Activated CD8-positive, alpha-beta T cell treated with anti-CD3 and anti-CD28 coated beads, Interleukin-2, amount 10 ng/mL, durations not matched to agents 7 days and 5 days (primary cell): ENCODE results near the gene NPNT. TPM values are rescaled to one million over a fixed set of nuclear protein-coding genes. Genes with fewer than 3 reads are reported as not detected.

Experiments
- ATAC-seq: fragments of 150-1000 bp; cut with Tn5 transposase; one replicate; pipeline ENCODE4 v1.10.0; 2021; ENCODE audit warnings: moderate library complexity
- CTCF ChIA-PET: fragments of 350-600 bp; sonication (Branson Sonifier 250); formaldehyde crosslinking; loops from one replicate; lab custom pipeline; 2021; ENCODE audit warnings: antibody characterized with exemption; lab: Charles Lee
- POLR2A ChIA-PET: fragments of 350-600 bp; sonication (Branson Sonifier 250); formaldehyde crosslinking; loops from one replicate; lab custom pipeline; 2021; ENCODE audit warnings: antibody characterized with exemption; lab: Charles Lee
- DNase-seq: peaks from one replicate; pipeline ENCODE4 v3.0.0-alpha.2; 2020
- H3K27ac Mint-ChIP-seq: one replicate; pipeline ENCODE4 v1.8.0; 2021; ENCODE audit warnings: mild to moderate bottlenecking, mixed read lengths
- H3K27me3 Mint-ChIP-seq: one replicate; pipeline ENCODE4 v1.8.0; 2021; ENCODE audit warnings: low read depth, mixed read lengths
- H3K36me3 Mint-ChIP-seq: one replicate; pipeline ENCODE4 v1.8.0; 2021; ENCODE audit warnings: low read depth, mixed read lengths
- H3K4me1 Mint-ChIP-seq: one replicate; pipeline ENCODE4 v1.8.0; 2021; ENCODE audit warnings: low read depth, mixed read lengths
- H3K4me3 Mint-ChIP-seq: one replicate; pipeline ENCODE4 v1.8.0; 2021; ENCODE audit warnings: mild to moderate bottlenecking, mixed read lengths
- H3K9me3 Mint-ChIP-seq: one replicate; pipeline ENCODE4 v1.8.0; 2022; ENCODE audit warnings: mixed read lengths; ENCODE audit not compliant: insufficient read depth
- total RNA-seq, 2 experiments: library from RNA; stranded (reverse); gene quantifications; one replicate each; pipeline ENCODE4 v1.2.3, GENCODE V29; 2021

Gene NPNT
- total RNA-seq, 2 experiments from 2014 or later: not detected

DNA sequence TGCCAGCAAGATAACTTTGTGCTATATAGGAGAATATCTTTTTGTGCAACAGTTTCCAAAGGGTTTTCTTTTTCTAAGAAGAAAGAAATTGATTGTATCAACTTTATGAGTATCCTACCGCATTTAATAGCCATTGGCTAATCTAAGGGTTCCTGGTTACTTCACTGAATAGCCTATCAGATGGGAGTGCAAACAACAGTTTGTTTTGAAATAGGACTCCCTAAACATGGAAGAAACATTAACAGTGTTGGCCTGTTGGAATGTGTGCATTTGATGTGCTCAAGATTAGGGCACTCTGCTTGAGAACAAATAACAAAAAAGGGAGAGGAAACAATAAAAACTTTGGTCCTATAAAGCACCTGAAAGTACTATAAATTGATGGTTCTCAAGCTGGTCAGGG, 29.1 kb downstream of the NPNT start:
- no peaks in the 10 kb centered on the region for H3K36me3 Mint-ChIP-seq
- no peaks in the 10 kb centered on the region for H3K4me1 Mint-ChIP-seq
- ChIA-PET POLR2A (no interaction called here), CTCF (no interaction called here)
- peaks cover 9% of the 10 kb centered on the region for H3K27me3 Mint-ChIP-seq
- no peak for ATAC-seq
- H3K27ac Mint-ChIP-seq: no peak overlapping the region
- no peak overlapping the region for H3K4me3 Mint-ChIP-seq
- H3K9me3 Mint-ChIP-seq: no peaks in the 10 kb centered on the region
- no peak for DNase-seq

GRCh38 chr4:105930698-105931097, 35.4 kb downstream of the NPNT start:
- H3K27me3 Mint-ChIP-seq: no peaks in the 10 kb centered on the region
- POLR2A ChIA-PET: no interaction called here
- CTCF ChIA-PET: no interaction called here
- H3K4me1 Mint-ChIP-seq: no peaks in the 10 kb centered on the region
- H3K4me3 Mint-ChIP-seq: no peak overlapping the region
- H3K27ac Mint-ChIP-seq: no peak overlapping the region
- H3K9me3 Mint-ChIP-seq: no peaks in the 10 kb centered on the region
- no peak for DNase-seq
- ATAC-seq: no peak
- H3K36me3 Mint-ChIP-seq: no peaks in the 10 kb centered on the region

- ATAC-seq: no peak
- no peaks in the 10 kb centered on the region for H3K36me3 Mint-ChIP-seq
- CTCF ChIA-PET: no interaction called here
- no peaks in the 10 kb centered on the region for H3K9me3 Mint-ChIP-seq
- no peaks in the 10 kb centered on the region for H3K4me1 Mint-ChIP-seq
- no peak overlapping the region for H3K4me3 Mint-ChIP-seq
- no peaks in the 10 kb centered on the region for H3K27me3 Mint-ChIP-seq
- no peak for DNase-seq
- POLR2A ChIA-PET: no interaction called here
- no peak overlapping the region for H3K27ac Mint-ChIP-seq
These were observed 37.8 kb downstream of the NPNT start for GRCh38 chr4:105933083-105933482.

DNA sequence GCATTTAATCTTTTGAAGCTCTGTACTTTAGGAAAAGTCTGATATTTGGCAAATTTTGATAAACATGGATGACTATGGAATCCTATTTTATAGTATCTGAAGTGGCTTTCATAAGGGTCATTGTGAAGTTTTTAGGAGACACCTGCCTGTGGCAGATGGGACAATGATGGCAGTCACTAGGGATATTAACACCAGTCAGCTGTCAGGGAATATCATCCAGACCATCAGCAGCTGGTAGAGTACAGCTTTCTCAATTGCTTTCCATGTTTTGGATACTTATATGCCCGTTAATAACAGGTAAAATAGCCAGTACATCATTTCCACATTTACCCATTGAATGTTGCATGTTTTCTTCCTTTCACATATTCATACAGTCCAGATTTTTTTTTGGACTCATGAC, 39.1 kb downstream of the NPNT start:
- POLR2A ChIA-PET: no interaction called here
- DNase-seq: no peak
- CTCF ChIA-PET: no interaction called here
- no peaks in the 10 kb centered on the region for H3K9me3 Mint-ChIP-seq
- no peak for ATAC-seq
- H3K27me3 Mint-ChIP-seq: no peaks in the 10 kb centered on the region
- no peak overlapping the region for H3K4me3 Mint-ChIP-seq
- H3K27ac Mint-ChIP-seq: no peak overlapping the region
- H3K36me3 Mint-ChIP-seq: no peaks in the 10 kb centered on the region
- H3K4me1 Mint-ChIP-seq: no peaks in the 10 kb centered on the region

GRCh38 chr4:105936901-105937300, 41.6 kb downstream of the NPNT start:
- ATAC-seq (no peak), DNase-seq (no peak)
- no peaks in the 10 kb centered on the region for H3K27me3 Mint-ChIP-seq
- H3K27ac Mint-ChIP-seq: no peak overlapping the region
- POLR2A ChIA-PET: no interaction called here
- no peaks in the 10 kb centered on the region for H3K36me3 Mint-ChIP-seq
- no peaks in the 10 kb centered on the region for H3K9me3 Mint-ChIP-seq
- CTCF ChIA-PET: no interaction called here
- H3K4me3 Mint-ChIP-seq: no peak overlapping the region
- no peaks in the 10 kb centered on the region for H3K4me1 Mint-ChIP-seq

GRCh38 chr4:105937759-105938158, 42.5 kb downstream of the NPNT start:
- H3K36me3 Mint-ChIP-seq: no peaks in the 10 kb centered on the region
- no peak for DNase-seq
- ChIA-PET CTCF (no interaction called here), POLR2A (no interaction called here)
- ATAC-seq: no peak
- H3K27ac Mint-ChIP-seq: no peak overlapping the region
- H3K4me1 Mint-ChIP-seq: no peaks in the 10 kb centered on the region
- no peak overlapping the region for H3K4me3 Mint-ChIP-seq
- no peaks in the 10 kb centered on the region for H3K9me3 Mint-ChIP-seq
- H3K27me3 Mint-ChIP-seq: no peaks in the 10 kb centered on the region

GRCh38 chr4:105943234-105943633, 48.0 kb downstream of the NPNT start:
- Mint-ChIP-seq H3K4me3 (no peak overlapping the region), H3K27me3 (no peaks in the 10 kb centered on the region), H3K36me3 (no peaks in the 10 kb centered on the region), H3K4me1 (no peaks in the 10 kb centered on the region), H3K27ac (no peak overlapping the region), H3K9me3 (no peaks in the 10 kb centered on the region)
- CTCF ChIA-PET: interaction anchor here (0.6 kb wide), 1 partner anchor 23 kb away, joined by 3 read pairs; no protein-coding TSS in a partner anchor
- POLR2A ChIA-PET: no interaction called here
- ATAC-seq (no peak), DNase-seq (no peak)

GRCh38 chr4:105944540-105944939, 49.3 kb downstream of the NPNT start:
- ChIA-PET CTCF (no interaction called here), POLR2A (no interaction called here)
- H3K27me3 Mint-ChIP-seq: no peaks in the 10 kb centered on the region
- H3K27ac Mint-ChIP-seq: no peak overlapping the region
- ATAC-seq: no peak
- H3K9me3 Mint-ChIP-seq: no peaks in the 10 kb centered on the region
- DNase-seq: no peak
- H3K4me1 Mint-ChIP-seq: no peaks in the 10 kb centered on the region
- H3K4me3 Mint-ChIP-seq: no peak overlapping the region
- H3K36me3 Mint-ChIP-seq: no peaks in the 10 kb centered on the region

DNA sequence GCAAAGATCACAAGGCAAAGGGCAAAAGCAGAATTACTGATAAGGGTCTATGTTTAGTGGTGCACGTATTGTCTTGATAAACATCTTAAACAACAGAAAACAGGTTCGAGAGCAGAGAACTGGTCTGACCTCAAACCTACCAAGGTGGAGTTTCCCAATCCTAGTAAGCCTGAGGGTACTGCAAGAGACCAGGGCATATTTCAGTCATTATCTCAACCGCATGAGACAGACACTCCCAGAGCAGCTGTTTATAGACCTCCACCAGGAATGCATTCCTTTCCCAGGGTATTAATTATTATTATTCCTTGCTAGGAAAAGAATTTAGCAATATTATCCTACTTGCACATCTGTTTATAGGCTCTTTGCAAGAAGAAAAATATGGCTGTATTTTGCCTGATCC, 51.5 kb downstream of the NPNT start:
- no peaks in the 10 kb centered on the region for H3K27me3 Mint-ChIP-seq
- no peak overlapping the region for H3K27ac Mint-ChIP-seq
- ChIA-PET POLR2A (no interaction called here), CTCF (no interaction called here)
- no peaks in the 10 kb centered on the region for H3K4me1 Mint-ChIP-seq
- no peaks in the 10 kb centered on the region for H3K36me3 Mint-ChIP-seq
- DNase-seq (no peak), ATAC-seq (no peak)
- H3K9me3 Mint-ChIP-seq: no peaks in the 10 kb centered on the region
- H3K4me3 Mint-ChIP-seq: no peak overlapping the region

DNA sequence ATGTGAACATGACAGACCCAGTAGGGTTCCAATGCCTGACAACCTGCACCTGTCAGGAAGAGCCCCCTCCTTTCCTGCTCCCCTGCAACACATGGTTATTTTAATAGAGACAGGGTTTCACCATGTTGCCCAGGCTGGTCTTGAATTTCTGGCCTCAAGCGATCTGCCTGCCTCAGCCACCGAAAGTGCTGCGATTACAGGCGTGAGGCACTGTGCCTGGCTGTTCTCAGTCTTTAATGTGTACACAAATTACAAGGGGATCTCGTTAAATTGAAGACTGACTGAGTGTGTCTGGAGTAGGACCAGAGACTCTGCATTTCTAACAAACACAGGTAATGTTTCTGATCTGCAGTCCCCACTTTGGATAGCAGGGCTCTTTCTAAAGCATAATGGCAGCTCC, 55.4 kb downstream of the NPNT start:
- Mint-ChIP-seq H3K4me1 (no peaks in the 10 kb centered on the region), H3K27me3 (no peaks in the 10 kb centered on the region), H3K4me3 (no peak overlapping the region)

DNA sequence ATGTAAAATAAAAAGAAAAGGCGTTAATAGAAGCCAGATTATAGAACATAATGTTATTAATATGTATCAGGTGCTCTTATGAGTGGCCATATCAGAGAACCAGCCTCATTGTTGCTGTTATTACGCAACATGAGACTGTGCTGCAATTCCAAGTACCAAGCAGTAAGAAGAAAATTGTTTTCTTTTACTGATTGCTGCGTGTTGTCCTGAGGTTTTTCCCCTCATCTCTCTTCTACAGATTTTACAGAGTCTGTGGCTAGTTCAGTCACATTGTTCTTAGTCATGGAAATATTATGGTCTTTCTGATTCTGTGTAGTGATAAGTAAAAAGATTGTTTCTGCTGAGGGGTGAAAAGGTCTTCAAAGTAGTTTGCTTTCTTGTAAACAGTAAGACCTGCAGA, 55.9 kb downstream of the NPNT start:
- CTCF ChIA-PET: no interaction called here
- DNase-seq (no peak), ATAC-seq (no peak)
- Mint-ChIP-seq H3K27me3 (peaks cover 2% of the 10 kb centered on the region), H3K4me3 (no peak overlapping the region), H3K27ac (no peak overlapping the region), H3K36me3 (no peaks in the 10 kb centered on the region), H3K9me3 (no peaks in the 10 kb centered on the region), H3K4me1 (no peaks in the 10 kb centered on the region)
- POLR2A ChIA-PET: interaction anchor here (0.6 kb wide), 1 partner anchor 395 kb away, joined by 3 read pairs; no protein-coding TSS in a partner anchor

More for the DNA sequence above, 55.4 kb downstream of the NPNT start:
- DNase-seq (no peak), ATAC-seq (no peak)
- Mint-ChIP-seq H3K9me3 (no peaks in the 10 kb centered on the region), H3K36me3 (no peaks in the 10 kb centered on the region), H3K27ac (no peak overlapping the region)
- POLR2A ChIA-PET: no interaction called here
- CTCF ChIA-PET: no interaction called here

DNA sequence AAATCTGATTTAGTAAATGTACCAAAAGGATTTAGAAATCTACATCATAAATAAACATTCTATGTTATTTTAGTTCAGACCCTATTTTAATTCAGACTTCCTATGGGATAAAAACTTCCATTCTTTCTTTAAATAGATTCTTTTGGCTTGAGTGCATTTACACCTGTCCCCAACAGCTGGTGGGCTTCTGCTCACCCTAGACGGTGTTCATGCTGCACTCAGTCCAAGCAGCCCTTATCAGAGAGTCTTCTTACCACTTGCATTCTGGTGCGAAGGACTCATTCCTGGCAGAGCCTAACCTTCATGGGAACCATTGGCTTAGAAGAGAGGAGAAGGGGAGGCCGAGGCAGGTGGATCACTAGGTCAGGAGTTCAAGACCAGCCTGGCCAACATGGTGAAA, 57.3 kb downstream of the NPNT start:
- Mint-ChIP-seq H3K27me3 (peaks cover 2% of the 10 kb centered on the region), H3K27ac (no peak overlapping the region), H3K4me1 (no peaks in the 10 kb centered on the region), H3K9me3 (no peaks in the 10 kb centered on the region), H3K4me3 (no peak overlapping the region), H3K36me3 (no peaks in the 10 kb centered on the region)
- ChIA-PET POLR2A (no interaction called here), CTCF (no interaction called here)
- no peak for ATAC-seq
- no peak for DNase-seq

DNA sequence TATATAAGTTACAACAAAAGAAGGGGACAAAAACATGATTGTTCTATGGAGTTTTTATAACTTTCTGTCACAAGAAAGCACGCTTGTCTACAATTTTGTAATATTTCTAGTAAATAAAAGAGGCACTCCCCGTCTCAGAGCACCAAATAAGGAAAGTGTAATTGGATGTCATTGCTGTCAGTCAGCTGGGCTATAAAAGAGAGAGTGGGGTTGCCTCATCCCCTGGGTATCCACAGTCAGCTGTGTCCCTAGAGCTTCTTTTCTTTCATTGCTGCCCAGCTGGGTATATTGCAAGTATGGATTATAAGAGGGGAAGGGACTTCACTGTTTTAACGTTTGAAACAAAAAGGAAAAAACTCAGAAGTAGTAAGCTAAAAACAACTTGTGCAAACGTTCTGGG, 61.3 kb downstream of the NPNT start:
- ATAC-seq (no peak), DNase-seq (no peak)
- ChIA-PET POLR2A (no interaction called here), CTCF (no interaction called here)
- H3K4me3 Mint-ChIP-seq: no peak overlapping the region
- no peaks in the 10 kb centered on the region for H3K9me3 Mint-ChIP-seq
- no peak overlapping the region for H3K27ac Mint-ChIP-seq
- no peaks in the 10 kb centered on the region for H3K36me3 Mint-ChIP-seq
- no peaks in the 10 kb centered on the region for H3K4me1 Mint-ChIP-seq
- H3K27me3 Mint-ChIP-seq: peaks cover 2% of the 10 kb centered on the region
